ENCODE results near the gene ZCCHC2. TPM values are rescaled to one million over a fixed set of nuclear protein-coding genes. Genes with fewer than 3 reads are reported as not detected.

The ZCCHC2 gene
- total RNA-seq, 6 experiments from 2014 or later, result 4.6 to 7.1 (median 5.4) TPM

- TF ChIP-seq CTCF (IDR thresholded peaks at IDR 0.05), result no peak
Observed at GRCh38 chr18:62603979-62604378, 81.2 kb downstream of the ZCCHC2 start.

GRCh38 chr18:62605685-62606084 lies 82.9 kb downstream of the ZCCHC2 start:
- DNase-seq, result no peak
- H3K36me3 Mint-ChIP-seq (ENCODE audit: low read depth), result no peaks in the 10 kb centered on the region
- no peak overlapping the region for H3K27ac Mint-ChIP-seq
- peaks cover 12% of the 10 kb centered on the region for H3K4me1 Mint-ChIP-seq (ENCODE audit: low read depth)
- H3K4me3 Mint-ChIP-seq, result no peak overlapping the region
- no peak for TF ChIP-seq CTCF (IDR thresholded peaks at IDR 0.05)
- no peaks in the 10 kb centered on the region for H3K9me3 Mint-ChIP-seq
- H3K27me3 Mint-ChIP-seq (ENCODE audit: insufficient read depth), result peaks cover 47% of the 10 kb centered on the region

More at GRCh38 chr18:62603979-62604378, 81.2 kb downstream of the ZCCHC2 start:
- Mint-ChIP-seq H3K27me3 (ENCODE audit: insufficient read depth) (peaks cover 53% of the 10 kb centered on the region), H3K36me3 (ENCODE audit: low read depth) (no peaks in the 10 kb centered on the region), H3K9me3 (no peaks in the 10 kb centered on the region), H3K27ac (no peak overlapping the region), H3K4me3 (no peak overlapping the region), H3K4me1 (ENCODE audit: low read depth) (peaks cover 8% of the 10 kb centered on the region; the same call in 1 of the 2 replicates)
- DNase-seq, result no peak

GRCh38 chr18:62606106-62606505 lies 83.3 kb downstream of the ZCCHC2 start:
- no peak for DNase-seq
- no peaks in the 10 kb centered on the region for H3K36me3 Mint-ChIP-seq (ENCODE audit: low read depth)
- peaks cover 47% of the 10 kb centered on the region for H3K27me3 Mint-ChIP-seq (ENCODE audit: insufficient read depth)
- H3K27ac Mint-ChIP-seq, result no peak overlapping the region
- TF ChIP-seq CTCF (IDR thresholded peaks at IDR 0.05), result no peak
- H3K4me1 Mint-ChIP-seq (ENCODE audit: low read depth), result peaks cover 16% of the 10 kb centered on the region
- H3K9me3 Mint-ChIP-seq, result no peaks in the 10 kb centered on the region
- no peak overlapping the region for H3K4me3 Mint-ChIP-seq

- peaks cover 42% of the 10 kb centered on the region for H3K27me3 Mint-ChIP-seq (ENCODE audit: insufficient read depth)
- H3K4me1 Mint-ChIP-seq (ENCODE audit: low read depth), result peaks cover 16% of the 10 kb centered on the region
- no peak for TF ChIP-seq CTCF (IDR thresholded peaks at IDR 0.05)
- no peak overlapping the region for H3K27ac Mint-ChIP-seq
- H3K36me3 Mint-ChIP-seq (ENCODE audit: low read depth), result no peaks in the 10 kb centered on the region
- DNase-seq, result no peak
- H3K9me3 Mint-ChIP-seq, result no peaks in the 10 kb centered on the region
- no peak overlapping the region for H3K4me3 Mint-ChIP-seq
Observed at GRCh38 chr18:62607302-62607701, 84.5 kb downstream of the ZCCHC2 start.

GRCh38 chr18:62607708-62608428 lies 85.0 kb downstream of the ZCCHC2 start:
- H3K36me3 Mint-ChIP-seq (ENCODE audit: low read depth), result no peaks in the 10 kb centered on the region
- no peaks in the 10 kb centered on the region for H3K9me3 Mint-ChIP-seq
- DNase-seq, result no peak
- TF ChIP-seq CTCF (IDR thresholded peaks at IDR 0.05), result no peak
- H3K4me3 Mint-ChIP-seq, result no peak overlapping the region
- peaks cover 43% of the 10 kb centered on the region for H3K27me3 Mint-ChIP-seq (ENCODE audit: insufficient read depth)
- H3K27ac Mint-ChIP-seq, result no peak overlapping the region
- H3K4me1 Mint-ChIP-seq (ENCODE audit: low read depth), result peaks cover 16% of the 10 kb centered on the region

Measured in HFFc6 (cell line).